Measurements from ENCODE around the gene JARID2.

GRCh38 chr6:15316754-15317153, 70.9 kb downstream of the JARID2 start:
- TF ChIP-seq, protein P1, sequence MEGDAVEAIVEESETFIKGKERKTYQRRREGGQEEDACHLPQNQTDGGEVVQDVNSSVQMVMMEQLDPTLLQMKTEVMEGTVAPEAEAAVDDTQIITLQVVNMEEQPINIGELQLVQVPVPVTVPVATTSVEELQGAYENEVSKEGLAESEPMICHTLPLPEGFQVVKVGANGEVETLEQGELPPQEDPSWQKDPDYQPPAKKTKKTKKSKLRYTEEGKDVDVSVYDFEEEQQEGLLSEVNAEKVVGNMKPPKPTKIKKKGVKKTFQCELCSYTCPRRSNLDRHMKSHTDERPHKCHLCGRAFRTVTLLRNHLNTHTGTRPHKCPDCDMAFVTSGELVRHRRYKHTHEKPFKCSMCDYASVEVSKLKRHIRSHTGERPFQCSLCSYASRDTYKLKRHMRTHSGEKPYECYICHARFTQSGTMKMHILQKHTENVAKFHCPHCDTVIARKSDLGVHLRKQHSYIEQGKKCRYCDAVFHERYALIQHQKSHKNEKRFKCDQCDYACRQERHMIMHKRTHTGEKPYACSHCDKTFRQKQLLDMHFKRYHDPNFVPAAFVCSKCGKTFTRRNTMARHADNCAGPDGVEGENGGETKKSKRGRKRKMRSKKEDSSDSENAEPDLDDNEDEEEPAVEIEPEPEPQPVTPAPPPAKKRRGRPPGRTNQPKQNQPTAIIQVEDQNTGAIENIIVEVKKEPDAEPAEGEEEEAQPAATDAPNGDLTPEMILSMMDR (IDR thresholded peaks at IDR 0.05) = no peak
- TF ChIP-seq POLR2A (IDR thresholded peaks at IDR 0.05) (no peak), POLR2AphosphoS5 (IDR thresholded peaks at IDR 0.05; ENCODE audit: insufficient read depth in 1 of 2, low read depth in 1 of 2) (no peak)
